Mucosa of descending colon (tissue), 3 donors: ENCODE data around the gene MSH3. TPM values are rescaled to one million over a fixed set of nuclear protein-coding genes. Genes with fewer than 3 reads are reported as not detected.
"Not testable (repeated sequence)": the region's sequence is repeated elsewhere in the genome, so short reads cannot be mapped to it uniquely, and the experiment has no call there.

ENCODE experiments used
- ATAC-seq: fragments of 200-7000 bp; cut with Tn5 transposase; one replicate; pipeline ENCODE4 v1.9.1; 2020; ENCODE audit warnings: mild to moderate bottlenecking, moderate library complexity
- DNase-seq, 3 donors: peaks; one replicate each; pipeline ENCODE4 v3.0.0-alpha.2; 2020
- H3K36me3 ChIP-seq: fragments of 200-600 bp; one replicate; pipeline ENCODE4 v1.8.0; 2021; ENCODE audit warnings: low read depth, mild to moderate bottlenecking
- H3K4me1 ChIP-seq: fragments of 200-600 bp; one replicate; pipeline ENCODE4 v1.8.0; 2021; ENCODE audit warnings: low read depth, mild to moderate bottlenecking
- H3K4me3 ChIP-seq: fragments of 200-600 bp; one replicate; pipeline ENCODE4 v1.8.0; 2021; ENCODE audit warnings: mild to moderate bottlenecking
- H3K9me3 ChIP-seq: fragments of 200-600 bp; one replicate; pipeline ENCODE4 v1.8.0; 2021; ENCODE audit warnings: mild to moderate bottlenecking
- CTCF ChIP-seq: fragments of 200-600 bp; IDR thresholded peaks from one replicate; pipeline ENCODE4 v1.8.0; 2022; ENCODE audit warnings: antibody characterized with exemption, mild to moderate bottlenecking
- intact Hi-C, 2 donors: fragments of 100-400 bp; cut with DNase I in 1 of 2; cut with micrococcal nuclease in 1 of 2; formaldehyde crosslinking; loops; one replicate each; pipeline versions ENCODE4 v1.11.0 to v1.11.1; 2022; cut with DNase I, micrococcal nuclease
- total RNA-seq, 3 donors: library from RNA; stranded (reverse); fragmentation: NEBNext Ultra II Directional in 2 of 3; extraction: Animal tissue kit (Norgen Biotek cat#: 25700) in 2 of 3; gene quantifications; one replicate each; pipeline versions ENCODE4 v1.2.1 to v1.2.4, GENCODE V29; 2021 to 2023
- donor health status: DM: no; HTN: no; CAD: no; lungs with moderate emphysema.
- donor health status: DM: no; HTN: no; CAD: no.
- donor health status: DM: no; HTN: yes; CAD: no.

The MSH3 gene
- total RNA-seq, 3 donors from 2014 or later, result 16.8 to 20.0 (median 17.1) TPM

GRCh38 chr5:80881726-80882125 lies 227.3 kb downstream of the MSH3 start:
- intact Hi-C loops, result no loop called here
- Histone ChIP-seq H3K36me3 (no peaks in the 10 kb centered on the region), H3K4me1 (no peaks in the 10 kb centered on the region), H3K4me3 (no peak overlapping the region), H3K9me3 (no peaks in the 10 kb centered on the region)
- no peak for TF ChIP-seq CTCF
- ATAC-seq (no peak), DNase-seq (no peak)

GRCh38 chr5:80883390-80883789 lies 228.9 kb downstream of the MSH3 start:
- H3K9me3 ChIP-seq, ATAC-seq, H3K4me3 ChIP-seq, H3K4me1 ChIP-seq, H3K36me3 ChIP-seq, intact Hi-C loops, DNase-seq: not testable (repeated sequence)

GRCh38 chr5:80884086-80884813 lies 229.8 kb downstream of the MSH3 start:
- peak; percentile 34 for ATAC-seq
- Histone ChIP-seq H3K4me3 (no peak overlapping the region), H3K4me1 (no peaks in the 10 kb centered on the region), H3K9me3 (no peaks in the 10 kb centered on the region), H3K36me3 (no peaks in the 10 kb centered on the region)
- TF ChIP-seq CTCF, result no peak
- no peak for DNase-seq
- intact Hi-C loops, result no loop called here

GRCh38 chr5:80884929-80885328 lies 230.5 kb downstream of the MSH3 start:
- no peaks in the 10 kb centered on the region for H3K9me3 ChIP-seq
- H3K4me3 ChIP-seq, result no peak overlapping the region
- intact Hi-C loops, result no loop called here
- ATAC-seq, result peak; percentile 71
- no peak for DNase-seq
- H3K4me1 ChIP-seq, result no peaks in the 10 kb centered on the region
- TF ChIP-seq CTCF, result no peak
- H3K36me3 ChIP-seq, result no peaks in the 10 kb centered on the region

GRCh38 chr5:80885396-80886000 lies 231.0 kb downstream of the MSH3 start:
- intact Hi-C loops, result no loop called here
- Histone ChIP-seq H3K9me3 (no peaks in the 10 kb centered on the region), H3K4me1 (no peaks in the 10 kb centered on the region), H3K4me3 (no peak overlapping the region), H3K36me3 (no peaks in the 10 kb centered on the region)
- ATAC-seq, result peak; percentile 66
- DNase-seq, result peak in 1 of 3 donors; percentile 36
- TF ChIP-seq CTCF, result no peak

GRCh38 chr5:80894083-80894482 lies 239.6 kb downstream of the MSH3 start:
- H3K4me3 ChIP-seq, result no peak overlapping the region
- intact Hi-C loops, result no loop called here
- DNase-seq, result no peak
- ATAC-seq, result no peak
- H3K9me3 ChIP-seq, result no peaks in the 10 kb centered on the region
- TF ChIP-seq CTCF, result no peak
- no peaks in the 10 kb centered on the region for H3K36me3 ChIP-seq
- no peaks in the 10 kb centered on the region for H3K4me1 ChIP-seq
